ENCODE results near the gene SUGT1. TPM values are rescaled to one million over a fixed set of nuclear protein-coding genes. Genes with fewer than 3 reads are reported as not detected.

Gene SUGT1
- total and polyA plus RNA-seq, 2 experiments from 2014 or later, result 61.3 to 172 TPM

DNA sequence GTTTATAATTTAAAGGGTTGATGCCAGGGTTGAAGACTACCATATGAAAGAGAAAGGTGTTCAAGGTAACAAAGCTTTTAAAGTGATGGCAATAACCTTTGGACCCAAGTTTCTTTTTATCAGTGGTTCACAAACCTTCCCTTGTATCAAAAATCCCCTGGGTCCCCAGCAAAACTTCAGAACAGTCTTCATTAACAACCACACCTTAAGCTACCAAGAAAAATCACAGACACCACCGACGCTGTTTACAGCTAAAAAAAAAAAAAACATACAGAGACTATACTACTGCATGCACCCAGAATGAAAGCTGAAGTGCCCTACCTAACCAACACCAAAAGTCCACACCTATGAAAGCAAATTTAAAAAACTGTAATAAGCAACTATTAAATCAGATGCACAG is 73.6 kb downstream of the SUGT1 start (continued):
- TF ChIP-seq, protein P1, sequence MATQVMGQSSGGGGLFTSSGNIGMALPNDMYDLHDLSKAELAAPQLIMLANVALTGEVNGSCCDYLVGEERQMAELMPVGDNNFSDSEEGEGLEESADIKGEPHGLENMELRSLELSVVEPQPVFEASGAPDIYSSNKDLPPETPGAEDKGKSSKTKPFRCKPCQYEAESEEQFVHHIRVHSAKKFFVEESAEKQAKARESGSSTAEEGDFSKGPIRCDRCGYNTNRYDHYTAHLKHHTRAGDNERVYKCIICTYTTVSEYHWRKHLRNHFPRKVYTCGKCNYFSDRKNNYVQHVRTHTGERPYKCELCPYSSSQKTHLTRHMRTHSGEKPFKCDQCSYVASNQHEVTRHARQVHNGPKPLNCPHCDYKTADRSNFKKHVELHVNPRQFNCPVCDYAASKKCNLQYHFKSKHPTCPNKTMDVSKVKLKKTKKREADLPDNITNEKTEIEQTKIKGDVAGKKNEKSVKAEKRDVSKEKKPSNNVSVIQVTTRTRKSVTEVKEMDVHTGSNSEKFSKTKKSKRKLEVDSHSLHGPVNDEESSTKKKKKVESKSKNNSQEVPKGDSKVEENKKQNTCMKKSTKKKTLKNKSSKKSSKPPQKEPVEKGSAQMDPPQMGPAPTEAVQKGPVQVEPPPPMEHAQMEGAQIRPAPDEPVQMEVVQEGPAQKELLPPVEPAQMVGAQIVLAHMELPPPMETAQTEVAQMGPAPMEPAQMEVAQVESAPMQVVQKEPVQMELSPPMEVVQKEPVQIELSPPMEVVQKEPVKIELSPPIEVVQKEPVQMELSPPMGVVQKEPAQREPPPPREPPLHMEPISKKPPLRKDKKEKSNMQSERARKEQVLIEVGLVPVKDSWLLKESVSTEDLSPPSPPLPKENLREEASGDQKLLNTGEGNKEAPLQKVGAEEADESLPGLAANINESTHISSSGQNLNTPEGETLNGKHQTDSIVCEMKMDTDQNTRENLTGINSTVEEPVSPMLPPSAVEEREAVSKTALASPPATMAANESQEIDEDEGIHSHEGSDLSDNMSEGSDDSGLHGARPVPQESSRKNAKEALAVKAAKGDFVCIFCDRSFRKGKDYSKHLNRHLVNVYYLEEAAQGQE (IDR thresholded peaks at IDR 0.05; ENCODE audit: unreplicated experiment), result no peak
- no peak for TF ChIP-seq EZH2phosphoT487 (IDR thresholded peaks at IDR 0.05; ENCODE audit: unreplicated experiment)
- no peak for TF ChIP-seq NANOG (IDR thresholded peaks at IDR 0.05; ENCODE audit: borderline replicate concordance)
- TF ChIP-seq, protein P2, sequence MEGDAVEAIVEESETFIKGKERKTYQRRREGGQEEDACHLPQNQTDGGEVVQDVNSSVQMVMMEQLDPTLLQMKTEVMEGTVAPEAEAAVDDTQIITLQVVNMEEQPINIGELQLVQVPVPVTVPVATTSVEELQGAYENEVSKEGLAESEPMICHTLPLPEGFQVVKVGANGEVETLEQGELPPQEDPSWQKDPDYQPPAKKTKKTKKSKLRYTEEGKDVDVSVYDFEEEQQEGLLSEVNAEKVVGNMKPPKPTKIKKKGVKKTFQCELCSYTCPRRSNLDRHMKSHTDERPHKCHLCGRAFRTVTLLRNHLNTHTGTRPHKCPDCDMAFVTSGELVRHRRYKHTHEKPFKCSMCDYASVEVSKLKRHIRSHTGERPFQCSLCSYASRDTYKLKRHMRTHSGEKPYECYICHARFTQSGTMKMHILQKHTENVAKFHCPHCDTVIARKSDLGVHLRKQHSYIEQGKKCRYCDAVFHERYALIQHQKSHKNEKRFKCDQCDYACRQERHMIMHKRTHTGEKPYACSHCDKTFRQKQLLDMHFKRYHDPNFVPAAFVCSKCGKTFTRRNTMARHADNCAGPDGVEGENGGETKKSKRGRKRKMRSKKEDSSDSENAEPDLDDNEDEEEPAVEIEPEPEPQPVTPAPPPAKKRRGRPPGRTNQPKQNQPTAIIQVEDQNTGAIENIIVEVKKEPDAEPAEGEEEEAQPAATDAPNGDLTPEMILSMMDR (conservative IDR thresholded peaks at IDR 0.05; ENCODE audit: low read depth in 2 of 2), result no peak
- no peak for TF ChIP-seq EZH2 (IDR thresholded peaks at IDR 0.05; ENCODE audit: low read depth, unreplicated experiment)
- no peak for TF ChIP-seq POLR2AphosphoS5 (IDR thresholded peaks at IDR 0.05; ENCODE audit: low read depth)
- no peak for TF ChIP-seq ZNF114 (CRISPR knock-in tag; IDR thresholded peaks at IDR 0.05)
- no peak for TF ChIP-seq STAT1 (IDR thresholded peaks at IDR 0.05; ENCODE audit: unreplicated experiment)

DNA sequence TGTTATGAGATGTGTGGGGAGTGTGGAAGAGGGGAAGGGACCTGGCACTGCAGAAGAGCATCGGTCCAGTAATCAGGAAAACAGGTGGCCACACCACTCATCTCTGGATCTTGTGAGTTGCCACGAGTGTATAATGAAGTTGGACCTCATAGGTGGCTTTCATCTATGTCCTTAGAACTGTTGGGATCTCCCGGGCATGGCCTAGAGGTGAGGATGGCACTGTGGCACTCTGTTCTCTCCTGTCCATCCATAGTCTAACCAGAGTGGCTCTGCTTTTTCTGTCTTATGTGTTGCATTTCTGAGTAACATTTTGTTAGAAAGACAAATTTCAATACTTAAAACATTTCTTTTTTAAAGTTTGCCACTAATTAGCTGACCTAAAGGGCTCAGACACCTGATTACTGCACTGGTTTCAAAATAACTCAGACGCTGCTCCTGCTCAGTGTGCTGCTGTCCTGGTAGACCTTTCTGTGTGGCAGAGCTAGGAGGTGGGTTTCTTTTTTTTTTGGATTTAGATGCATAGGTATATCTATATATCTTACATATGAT is 81.5 kb downstream of the SUGT1 start:
- H3K4me2 ChIP-seq, result no peak overlapping the region
- no peak for ATAC-seq
- Mint-ChIP-seq H3K4me3 (no peak overlapping the region), H3K27ac (no peak overlapping the region), H3K4me1 (peaks cover 31% of the 10 kb centered on the region), H3K27me3 (ENCODE audit: insufficient read depth, low read depth, poor library complexity) (peaks cover 5% of the 10 kb centered on the region), H3K9me3 (peaks cover 5% of the 10 kb centered on the region; the same call in 2 of the 3 replicates), H3K36me3 (ENCODE audit: low read depth) (peaks cover 54% of the 10 kb centered on the region)
- H3K79me2 ChIP-seq (replicated peaks; ENCODE audit: insufficient read depth), result peaks cover 18% of the 10 kb centered on the region; the same call in 1 of the 2 replicates
- H3K9me2 ChIP-seq (ENCODE audit: insufficient read depth), result no peaks in the 10 kb centered on the region
- H3K27ac ChIP-seq (ENCODE audit: low read depth), result no peak overlapping the region
- no peaks in the 10 kb centered on the region for H3K27me3 ChIP-seq (ENCODE audit: insufficient read depth)
- 0 out of 2 replicates have a peak, but pooled peaks cover 4% of the 10 kb centered on the region for H3F3A ChIP-seq (replicated peaks; ENCODE audit: low read depth)
- no peaks in the 10 kb centered on the region for H4K20me1 ChIP-seq (replicated peaks; ENCODE audit: insufficient read depth)
- no peak overlapping the region for H2AFZ ChIP-seq
- H3K36me3 ChIP-seq (ENCODE audit: insufficient read depth), result peaks cover 29% of the 10 kb centered on the region; the same call in 1 of the 2 replicates
- H3K4me3 ChIP-seq, result no peak overlapping the region
- no peak for DNase-seq (ENCODE audit: low spot score)
- peaks cover 30% of the 10 kb centered on the region for H3K4me1 ChIP-seq (ENCODE audit: insufficient read depth)
- no peak for TF ChIP-seq STAT1 (IDR thresholded peaks at IDR 0.05; ENCODE audit: unreplicated experiment)

Measured in GM23338 (cell line).